ENCODE results near the gene PLCD1. TPM values are rescaled to one million over a fixed set of nuclear protein-coding genes. Genes with fewer than 3 reads are reported as not detected.

PLCD1 gene
- total RNA-seq, 1 experiment from 2014 or later = 13.5 TPM

- no peaks in the 10 kb centered on the region for H4K20me1 ChIP-seq (ENCODE audit: insufficient read depth)
- H3K4me3 ChIP-seq = no peak overlapping the region
- H3K9me2 ChIP-seq (ENCODE audit: insufficient read depth) = no peaks in the 10 kb centered on the region
- no TSS peak for BruUV-seq (replicated peaks)
- H3K36me3 ChIP-seq (ENCODE audit: low read depth) = no peaks in the 10 kb centered on the region
- H2AFZ ChIP-seq = no peak overlapping the region
- H3K27ac ChIP-seq = peak overlapping the region; percentile 87; the same call in 1 of the 2 replicates
- H3K79me2 ChIP-seq (ENCODE audit: low read depth) = no peaks in the 10 kb centered on the region
- H3K4me1 ChIP-seq (replicated peaks; ENCODE audit: insufficient read depth) = peaks cover 34% of the 10 kb centered on the region
- H3K9me3 ChIP-seq (ENCODE audit: insufficient read depth, low read depth) = no peaks in the 10 kb centered on the region
- H3F3A ChIP-seq (ENCODE audit: insufficient read depth, low read depth) = peaks cover 18% of the 10 kb centered on the region; the same call in 1 of the 2 replicates
- intact Hi-C loops (cut with micrococcal nuclease; ENCODE audit: unreplicated experiment) = no loop called here
- H3K4me2 ChIP-seq = peak overlapping the region; percentile 71; the same call in 1 of the 2 replicates
- POLR2A ChIA-PET (ENCODE audit: unreplicated experiment) = interaction anchor here (0.6 kb wide), 1 partner anchor 170 kb away, joined by 3 read pairs; no protein-coding TSS in a partner anchor
- no peak for DNase-seq
- TF ChIP-seq, protein P1, sequence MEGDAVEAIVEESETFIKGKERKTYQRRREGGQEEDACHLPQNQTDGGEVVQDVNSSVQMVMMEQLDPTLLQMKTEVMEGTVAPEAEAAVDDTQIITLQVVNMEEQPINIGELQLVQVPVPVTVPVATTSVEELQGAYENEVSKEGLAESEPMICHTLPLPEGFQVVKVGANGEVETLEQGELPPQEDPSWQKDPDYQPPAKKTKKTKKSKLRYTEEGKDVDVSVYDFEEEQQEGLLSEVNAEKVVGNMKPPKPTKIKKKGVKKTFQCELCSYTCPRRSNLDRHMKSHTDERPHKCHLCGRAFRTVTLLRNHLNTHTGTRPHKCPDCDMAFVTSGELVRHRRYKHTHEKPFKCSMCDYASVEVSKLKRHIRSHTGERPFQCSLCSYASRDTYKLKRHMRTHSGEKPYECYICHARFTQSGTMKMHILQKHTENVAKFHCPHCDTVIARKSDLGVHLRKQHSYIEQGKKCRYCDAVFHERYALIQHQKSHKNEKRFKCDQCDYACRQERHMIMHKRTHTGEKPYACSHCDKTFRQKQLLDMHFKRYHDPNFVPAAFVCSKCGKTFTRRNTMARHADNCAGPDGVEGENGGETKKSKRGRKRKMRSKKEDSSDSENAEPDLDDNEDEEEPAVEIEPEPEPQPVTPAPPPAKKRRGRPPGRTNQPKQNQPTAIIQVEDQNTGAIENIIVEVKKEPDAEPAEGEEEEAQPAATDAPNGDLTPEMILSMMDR (conservative IDR thresholded peaks at IDR 0.05) = no peak
- no peak for TF ChIP-seq EZH2 (IDR thresholded peaks at IDR 0.05; ENCODE audit: low read depth)
- CTCF ChIA-PET = no interaction called here
- H3K27me3 ChIP-seq (ENCODE audit: insufficient read depth, low read depth) = no peaks in the 10 kb centered on the region
Observed at GRCh38 chr3:38032328-38032865, 3.0 kb upstream of the PLCD1 start.

- H3K27ac ChIP-seq = peak overlapping the region; percentile 87
- intact Hi-C loops (cut with micrococcal nuclease; ENCODE audit: unreplicated experiment) = no loop called here
- H3K79me2 ChIP-seq (ENCODE audit: low read depth) = no peaks in the 10 kb centered on the region
- ChIA-PET POLR2A (ENCODE audit: unreplicated experiment) (no interaction called here), CTCF (no interaction called here)
- peak; percentile 79 to 81 for DNase-seq
- H4K20me1 ChIP-seq (ENCODE audit: insufficient read depth) = no peaks in the 10 kb centered on the region
- TSS peak; percentile 35 for BruUV-seq (replicated peaks)
- TF ChIP-seq EZH2 (IDR thresholded peaks at IDR 0.05; ENCODE audit: low read depth) = no peak
- TF ChIP-seq, protein P1 (conservative IDR thresholded peaks at IDR 0.05) = no peak
- H2AFZ ChIP-seq = peak overlapping the region; percentile 86
- no peaks in the 10 kb centered on the region for H3K27me3 ChIP-seq (ENCODE audit: insufficient read depth, low read depth)
- H3K4me2 ChIP-seq = peak overlapping the region; percentile 71
- no peaks in the 10 kb centered on the region for H3K9me2 ChIP-seq (ENCODE audit: insufficient read depth)
- H3K4me1 ChIP-seq (replicated peaks; ENCODE audit: insufficient read depth) = peaks cover 37% of the 10 kb centered on the region
- no peaks in the 10 kb centered on the region for H3K9me3 ChIP-seq (ENCODE audit: insufficient read depth, low read depth)
- peak overlapping the region; percentile 25; the same call in 1 of the 2 replicates for H3K4me3 ChIP-seq
- H3K36me3 ChIP-seq (ENCODE audit: low read depth) = no peaks in the 10 kb centered on the region
- H3F3A ChIP-seq (ENCODE audit: insufficient read depth, low read depth) = peaks cover 23% of the 10 kb centered on the region; the same call in 1 of the 2 replicates
Observed at GRCh38 chr3:38031022-38031994, 1.9 kb upstream of the PLCD1 start.

DNA sequence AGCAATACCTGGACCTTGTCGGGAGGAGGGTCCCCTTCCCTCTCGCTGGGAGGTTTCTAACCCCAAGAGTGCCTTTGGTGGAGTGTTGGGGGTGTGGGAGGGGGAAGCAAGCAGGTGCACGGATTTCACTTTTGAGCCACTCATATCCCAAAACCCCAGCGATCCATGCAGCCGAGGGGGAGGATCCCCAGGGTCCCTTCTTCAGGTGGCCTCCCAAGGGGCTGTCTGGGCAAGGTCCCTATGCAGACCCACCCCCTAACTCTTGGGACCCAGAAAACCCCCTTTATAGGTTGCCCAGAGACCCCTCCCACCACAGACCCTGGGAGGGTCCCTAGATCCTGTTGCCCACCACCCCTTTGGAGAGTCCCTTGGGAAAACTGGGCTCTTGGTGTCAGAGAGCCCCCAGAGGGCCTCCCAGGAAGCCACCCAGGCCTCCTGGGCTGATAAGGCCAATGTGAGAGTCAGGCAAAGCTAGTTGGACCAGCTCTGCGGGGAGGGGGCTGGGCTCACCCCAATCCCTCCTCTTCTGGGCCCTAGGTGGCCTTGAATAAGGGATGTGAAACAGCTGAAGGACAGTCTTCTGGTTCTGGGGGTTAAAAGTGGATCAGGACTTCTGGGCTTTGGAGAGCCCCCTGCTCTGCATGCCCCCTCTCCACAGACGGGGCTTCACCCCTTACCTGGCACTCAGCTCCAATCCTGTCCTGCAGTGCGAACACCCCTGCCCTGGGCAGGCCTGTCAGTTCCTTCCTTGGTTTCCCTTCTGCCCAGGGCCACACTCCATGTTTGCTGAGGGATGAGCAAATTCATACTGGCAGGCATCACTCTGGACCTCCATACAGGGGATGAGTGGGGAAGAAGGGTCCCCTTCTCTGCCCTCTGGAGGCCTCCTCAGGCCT lies 932 bp upstream of the PLCD1 start:
- Histone ChIP-seq H3K27me3 (ENCODE audit: insufficient read depth, low read depth) (no peaks in the 10 kb centered on the region), H3K79me2 (ENCODE audit: low read depth) (no peaks in the 10 kb centered on the region), H3F3A (ENCODE audit: insufficient read depth, low read depth) (peaks cover 31% of the 10 kb centered on the region), H3K36me3 (ENCODE audit: low read depth) (no peaks in the 10 kb centered on the region), H2AFZ (peak overlapping the region; percentile 86; the same call in 1 of the 2 replicates), H3K4me2 (peak overlapping the region; percentile 71), H4K20me1 (ENCODE audit: insufficient read depth) (no peaks in the 10 kb centered on the region), H3K9me3 (ENCODE audit: insufficient read depth, low read depth) (no peaks in the 10 kb centered on the region), H3K4me3 (no peak overlapping the region), H3K4me1 (replicated peaks; ENCODE audit: insufficient read depth) (peaks cover 46% of the 10 kb centered on the region), H3K27ac (peak overlapping the region; percentile 87), H3K9me2 (ENCODE audit: insufficient read depth) (no peaks in the 10 kb centered on the region)
- BruUV-seq (replicated peaks) = TSS peak; percentile 40
- CTCF ChIA-PET = interaction anchor here (0.6 kb wide), 1 partner anchor 11 kb away, joined by 6 read pairs; no protein-coding TSS in a partner anchor
- TF ChIP-seq EZH2 (IDR thresholded peaks at IDR 0.05; ENCODE audit: low read depth) = no peak
- TF ChIP-seq, protein P1 (conservative IDR thresholded peaks at IDR 0.05) = no peak
- POLR2A ChIA-PET (ENCODE audit: unreplicated experiment) = no interaction called here
- DNase-seq = peak; percentile 53 to 56
- intact Hi-C loops (cut with micrococcal nuclease; ENCODE audit: unreplicated experiment) = no loop called here
